IMR-90 (cell line): ENCODE measurements around the gene COL3A1. TPM values are rescaled to one million over a fixed set of nuclear protein-coding genes. Genes with fewer than 3 reads are reported as not detected.

ENCODE experiments used
- ATAC-seq: fragments of 200-7000 bp; cut with Tn5 transposase; 2 replicates; pipeline ENCODE4 v1.9.1; 2020; ENCODE audit warnings: low read depth, mild to moderate bottlenecking, moderate library complexity
- BruUV-seq: library from RNA; stranded (reverse); fragments of 400-500 nt; replicated peaks from 2 replicates; lab custom pipeline; 2021; lab: Mats Ljungman, UMichigan
- CTCF ChIA-PET: fragments of 300-600 bp; formaldehyde crosslinking; extraction: SDS; loops from one replicate; lab custom pipeline; 2021; ENCODE audit warnings: antibody characterized with exemption; lab: Yijun Ruan, JAX
- POLR2A ChIA-PET: fragments of 300-600 bp; sonication (Branson Sonifier 250); formaldehyde crosslinking; loops from one replicate; lab custom pipeline; 2022; ENCODE audit warnings: antibody characterized with exemption; ENCODE audit not compliant: unreplicated experiment; lab: Charles Lee
- DNase-seq: peaks from one replicate; pipeline ENCODE4 v3.0.0; 2013
- H2AFZ ChIP-seq: replicated peaks from 2 replicates; pipeline ENCODE3; 2013; ENCODE audit warnings: low read length, mild to moderate bottlenecking; ENCODE audit not compliant: poor library complexity
- H2AK5ac ChIP-seq: 2 replicates; pipeline ENCODE4 v1.6.1; 2013; ENCODE audit warnings: low read depth, low read length, inconsistent platforms
- H2AK9ac ChIP-seq: replicated peaks from 2 replicates; pipeline ENCODE3; 2013; ENCODE audit warnings: mild to moderate bottlenecking, low read depth, low read length, moderate library complexity; ENCODE audit not compliant: poor library complexity
- H2BK120ac ChIP-seq: 2 replicates; pipeline ENCODE4 v1.6.1; 2013; ENCODE audit warnings: low read depth, low read length, inconsistent platforms
- H2BK15ac ChIP-seq: 3 replicates; pipeline ENCODE4 v1.6.1; 2013; ENCODE audit warnings: low read depth, low read length, inconsistent platforms
- H2BK20ac ChIP-seq: 2 replicates; pipeline ENCODE4 v1.6.1; 2013; ENCODE audit warnings: low read depth, mild to moderate bottlenecking, inconsistent platforms, low read length, moderate library complexity
- H2BK5ac ChIP-seq: 2 replicates; pipeline ENCODE4 v1.6.1; 2013; ENCODE audit warnings: mild to moderate bottlenecking, low read depth, low read length, inconsistent platforms; ENCODE audit not compliant: poor library complexity, severe bottlenecking
- H3K14ac ChIP-seq: replicated peaks from 2 replicates; pipeline ENCODE4 v1.6.1; 2013; ENCODE audit warnings: low read depth, low read length, inconsistent platforms
- H3K18ac ChIP-seq: 2 replicates; pipeline ENCODE4 v1.6.1; 2013; ENCODE audit warnings: low read depth, low read length, control low read depth
- H3K23ac ChIP-seq: 2 replicates; pipeline ENCODE4 v1.6.1; 2013; ENCODE audit warnings: low read depth, low read length, inconsistent platforms
- H3K27ac ChIP-seq: 2 replicates; pipeline ENCODE4 v1.5.1; 2013; ENCODE audit warnings: mild to moderate bottlenecking, control low read depth, low read length; ENCODE audit not compliant: insufficient read depth
- H3K27me3 ChIP-seq: 2 replicates; pipeline ENCODE4 v1.6.1; 2013; ENCODE audit warnings: low read length; ENCODE audit not compliant: control insufficient read depth, insufficient read depth
- H3K36me3 ChIP-seq: 2 replicates; pipeline ENCODE4 v1.6.1; 2013; ENCODE audit warnings: low read length, mixed read lengths; ENCODE audit not compliant: control insufficient read depth, insufficient read depth
- H3K4ac ChIP-seq: 2 replicates; pipeline ENCODE4 v1.6.1; 2013; ENCODE audit warnings: low read depth, low read length, inconsistent platforms
- H3K4me1 ChIP-seq: 2 replicates; pipeline ENCODE4 v1.6.1; 2013; ENCODE audit warnings: low read length, mixed read lengths; ENCODE audit not compliant: control insufficient read depth, insufficient read depth
- H3K4me2 ChIP-seq: 2 replicates; pipeline ENCODE4 v1.6.1; 2013; ENCODE audit warnings: low read depth, mild to moderate bottlenecking, control low read depth, low read length, moderate library complexity
- H3K4me3 ChIP-seq: 2 replicates; pipeline ENCODE4 v1.5.1; 2013; ENCODE audit warnings: low read depth, mild to moderate bottlenecking, control low read depth, low read length, moderate library complexity; ENCODE audit not compliant: insufficient read depth
- H3K56ac ChIP-seq: 2 replicates; pipeline ENCODE4 v1.6.1; 2013; ENCODE audit warnings: low read length, inconsistent platforms; ENCODE audit not compliant: insufficient read depth; ENCODE audit errors: extremely low read depth
- H3K79me1 ChIP-seq, 2 experiments: 2 replicates each; pipeline ENCODE4 v1.6.1; 2013; ENCODE audit warnings: low read length in 2 of 2, inconsistent platforms in 1 of 2, low read depth in 1 of 2
- H3K9ac ChIP-seq: 2 replicates; pipeline ENCODE4 v1.6.1; 2013; ENCODE audit warnings: low read depth, low read length, control low read depth
- H3K9me1 ChIP-seq: 2 replicates; pipeline ENCODE4 v1.6.1; 2013; ENCODE audit warnings: low read length, inconsistent platforms; ENCODE audit not compliant: insufficient read depth
- H3K9me3 ChIP-seq: 2 replicates; pipeline ENCODE4 v1.6.1; 2013; ENCODE audit warnings: low read length; ENCODE audit not compliant: control insufficient read depth, insufficient read depth
- H4K20me1 ChIP-seq: 2 replicates; pipeline ENCODE4 v1.6.1; 2013; ENCODE audit warnings: low read length, inconsistent platforms; ENCODE audit not compliant: insufficient read depth
- H4K5ac ChIP-seq: 2 replicates; pipeline ENCODE4 v1.6.1; 2013; ENCODE audit warnings: mild to moderate bottlenecking, low read depth, low read length, control low read depth
- H4K8ac ChIP-seq, 2 experiments: 2 replicates each; pipeline ENCODE4 v1.6.1; 2013; ENCODE audit warnings: low read depth in 2 of 2, low read length in 2 of 2, control low read depth in 1 of 2, inconsistent platforms in 1 of 2
- H4K91ac ChIP-seq: 2 replicates; pipeline ENCODE4 v1.6.1; 2013; ENCODE audit warnings: low read depth, low read length, inconsistent platforms; ENCODE audit not compliant: insufficient read depth
- BHLHE40 ChIP-seq: fragments of 150-350 bp; IDR thresholded peaks from 2 replicates; pipeline ENCODE4 v1.6.1; 2016; ENCODE audit warnings: mild to moderate bottlenecking, low read depth, low read length
- CEBPB ChIP-seq: IDR thresholded peaks from 2 replicates; pipeline ENCODE4 v1.6.1; 2012; ENCODE audit warnings: low read depth, low read length, improper control_type of control experiment
- CHD1 ChIP-seq: IDR thresholded peaks from 2 replicates; pipeline ENCODE4 v1.6.1; 2012; ENCODE audit warnings: low read depth, low read length, improper control_type of control experiment
- FOS ChIP-seq: fragments of 150-350 bp; IDR thresholded peaks from 2 replicates; pipeline ENCODE4 v1.6.1; 2016; ENCODE audit warnings: low read depth, low read length
- MAFK ChIP-seq: IDR thresholded peaks from 2 replicates; pipeline ENCODE4 v1.6.1; 2012; ENCODE audit warnings: low read depth, low read length, improper control_type of control experiment
- MAZ ChIP-seq: IDR thresholded peaks from 2 replicates; pipeline ENCODE4 v1.6.1; 2012; ENCODE audit warnings: low read depth, mild to moderate bottlenecking, low read length, improper control_type of control experiment, moderate library complexity, borderline replicate concordance
- MXI1 ChIP-seq: IDR thresholded peaks from 2 replicates; pipeline ENCODE4 v1.6.1; 2012; ENCODE audit warnings: low read depth, mild to moderate bottlenecking, low read length, moderate library complexity, borderline replicate concordance
- NFE2L2 ChIP-seq: fragments of 150-350 bp; IDR thresholded peaks from 2 replicates; pipeline ENCODE4 v1.6.1; 2016; ENCODE audit warnings: low read depth, mild to moderate bottlenecking, low read length
- POLR2A ChIP-seq: IDR thresholded peaks from 2 replicates; pipeline ENCODE4 v1.6.1; 2012; ENCODE audit warnings: mild to moderate bottlenecking, low read depth, low read length
- RAD21 ChIP-seq: IDR thresholded peaks from 2 replicates; pipeline ENCODE4 v1.6.1; 2012; ENCODE audit warnings: low read length, improper control_type of control experiment
- RCOR1 ChIP-seq: IDR thresholded peaks from 2 replicates; pipeline ENCODE4 v1.6.1; 2012; ENCODE audit warnings: mild to moderate bottlenecking, low read length, improper control_type of control experiment; ENCODE audit not compliant: insufficient replicate concordance
- RFX5 ChIP-seq: IDR thresholded peaks from 2 replicates; pipeline ENCODE4 v1.8.0; 2012; ENCODE audit warnings: low read depth, mild to moderate bottlenecking, low read length, moderate library complexity
- SMC3 ChIP-seq: fragments of 150-350 bp; IDR thresholded peaks from 2 replicates; pipeline ENCODE4 v1.6.1; 2016; ENCODE audit warnings: low read depth, mild to moderate bottlenecking, antibody characterized with exemption, low read length, moderate library complexity
- WGBS, 2 experiments: methylation state at CpG; one replicate each; pipeline versions ENCODE4 v1.1.5 to v1.1.7; 2013; ENCODE audit warnings: missing lambda C conversion rate in 2 of 2; ENCODE audit not compliant: insufficient read length in 1 of 2; ENCODE audit errors: extremely low coverage in 2 of 2; 5-methylcytosine and 5-hydroxymethylcytosine counted together
- dilution Hi-C: fragments of 300-500 bp; cut with HindIII; formaldehyde crosslinking; loops from one replicate; pipeline ENCODE4 v1.14.3; 2018; ENCODE audit warnings: low sequenced_read_pairs; ENCODE audit not compliant: unreplicated experiment
- in situ Hi-C: fragments of 300-500 bp; cut with MboI; formaldehyde crosslinking; loops from 3 replicates; pipeline ENCODE4 v1.14.3; 2019; ENCODE audit warnings: low sequenced_read_pairs, inconsistent platforms, mixed read lengths
- intact Hi-C: fragments of 100-400 bp; cut with micrococcal nuclease; formaldehyde crosslinking; loops from 2 replicates; pipeline ENCODE4 v1.10.0; 2022
- polyA plus RNA-seq, 3 experiments: library from polyadenylated mRNA; depleted of rRNA; stranded (reverse); fragments of >200 nt; gene quantifications; 2 replicates each; pipeline ENCODE4 v1.2.3, GENCODE V29; 2012; ENCODE audit warnings: low replicate concordance in 1 of 3
- total RNA-seq: library from RNA; depleted of rRNA; stranded (reverse); fragments of >200 nt; gene quantifications from 2 replicates; pipeline ENCODE4 v1.2.3, GENCODE V29; 2012
- TF ChIP-seq, protein P1 (sequence below): fragments of 150-350 bp; IDR thresholded peaks from 2 replicates; pipeline ENCODE4 v1.6.1; 2016; ENCODE audit warnings: low read depth, mild to moderate bottlenecking, low read length, moderate library complexity, borderline replicate concordance
- TF ChIP-seq, protein P2 (sequence below): conservative IDR thresholded peaks from 2 replicates; pipeline ENCODE4 v1.5.1; 2012; ENCODE audit warnings: mild to moderate bottlenecking, low read depth, low read length, improper control_type of control experiment
- TF ChIP-seq, protein P3 (sequence below): fragments of 150-350 bp; IDR thresholded peaks from 2 replicates; pipeline ENCODE4 v1.6.1; 2017; ENCODE audit warnings: mild to moderate bottlenecking, antibody characterized with exemption, low read length, low read depth

The COL3A1 gene
- total and polyA plus RNA-seq, 2 of the 4 experiments (the other 2 are of a cell fraction): 402 to 408 TPM

DNA sequence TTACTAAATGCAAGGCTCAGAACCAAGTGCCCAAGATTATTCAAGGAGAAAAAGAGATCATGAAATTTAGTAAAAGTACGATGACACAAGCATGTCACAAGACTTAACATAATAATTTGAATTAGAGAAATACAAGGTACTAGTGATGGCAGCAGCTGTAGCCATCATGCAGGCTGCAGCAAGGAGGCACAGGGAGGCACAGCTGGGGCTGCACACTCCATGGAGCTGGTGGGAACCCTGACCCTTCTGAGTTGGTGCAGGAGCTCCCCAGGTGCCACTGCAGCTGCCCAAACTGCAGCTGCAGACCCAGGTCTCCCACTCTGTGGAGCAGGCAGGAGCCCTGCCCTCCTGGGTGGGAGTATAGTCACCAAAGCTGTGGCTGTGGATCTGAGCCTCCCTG, 46.0 kb downstream of the COL3A1 start:
- H3K27ac ChIP-seq: 0 out of 2 replicates have a peak overlapping the region, but pooled peaks have one; percentile 26
- no peak overlapping the region for H3K23ac ChIP-seq
- H3K4me3 ChIP-seq: no peak overlapping the region
- no peak overlapping the region for H4K5ac ChIP-seq
- H2AK9ac ChIP-seq: peak overlapping the region; percentile 13
- no peak for DNase-seq
- H3K79me1 ChIP-seq: peaks cover 0 to 5% of the 10 kb centered on the region in 2 experiments; a peak in 1 of 4 replicates
- H2BK15ac ChIP-seq: peak overlapping the region; percentile 18; the same call in 1 of the 3 replicates
- no peaks in the 10 kb centered on the region for H3K9me3 ChIP-seq
- no CpG with 5 or more reads among the region's 1 CpG for WGBS, 2 experiments
- H2BK5ac ChIP-seq: peak overlapping the region; percentile 73
- POLR2A ChIA-PET: no interaction called here
- no peak; the same call in 1 of the 2 replicates for ATAC-seq
- H3K4me1 ChIP-seq: peaks cover 12% of the 10 kb centered on the region
- H3K9ac ChIP-seq: no peak overlapping the region
- peaks cover 2% of the 10 kb centered on the region; the same call in 1 of the 2 replicates for H3K9me1 ChIP-seq
- no peaks in the 10 kb centered on the region for H4K20me1 ChIP-seq
- no peaks in the 10 kb centered on the region for H3K27me3 ChIP-seq
- intact Hi-C loops: no loop called here
- H2AK5ac ChIP-seq: peak overlapping the region; percentile 39; the same call in 1 of the 2 replicates
- dilution Hi-C loops: no loop called here
- no peak overlapping the region for H2AFZ ChIP-seq
- no peak overlapping the region for H2BK20ac ChIP-seq
- in situ Hi-C loops: no loop called here
- no peak overlapping the region for H3K18ac ChIP-seq
- H3K4ac ChIP-seq: peak overlapping the region; percentile 46
- no peak overlapping the region for H3K14ac ChIP-seq
- H4K8ac ChIP-seq: no peak overlapping the region
- no TSS peak for BruUV-seq
- peak overlapping the region; percentile 21 for H2BK120ac ChIP-seq
- 0 out of 2 replicates have a peak overlapping the region, but pooled peaks have one; percentile 9 for H4K91ac ChIP-seq
- no peak overlapping the region for H3K4me2 ChIP-seq
- TF ChIP-seq CHD1 (no peak), MXI1 (no peak), RFX5 (no peak), BHLHE40 (no peak), NFE2L2 (no peak), MAFK (no peak), POLR2A (no peak), RAD21 (no peak), MAZ (no peak), RCOR1 (no peak), FOS (no peak), SMC3 (no peak), CEBPB (no peak)
- TF ChIP-seq, protein P1, sequence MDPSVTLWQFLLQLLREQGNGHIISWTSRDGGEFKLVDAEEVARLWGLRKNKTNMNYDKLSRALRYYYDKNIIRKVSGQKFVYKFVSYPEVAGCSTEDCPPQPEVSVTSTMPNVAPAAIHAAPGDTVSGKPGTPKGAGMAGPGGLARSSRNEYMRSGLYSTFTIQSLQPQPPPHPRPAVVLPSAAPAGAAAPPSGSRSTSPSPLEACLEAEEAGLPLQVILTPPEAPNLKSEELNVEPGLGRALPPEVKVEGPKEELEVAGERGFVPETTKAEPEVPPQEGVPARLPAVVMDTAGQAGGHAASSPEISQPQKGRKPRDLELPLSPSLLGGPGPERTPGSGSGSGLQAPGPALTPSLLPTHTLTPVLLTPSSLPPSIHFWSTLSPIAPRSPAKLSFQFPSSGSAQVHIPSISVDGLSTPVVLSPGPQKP: no peak
- TF ChIP-seq, protein P2, sequence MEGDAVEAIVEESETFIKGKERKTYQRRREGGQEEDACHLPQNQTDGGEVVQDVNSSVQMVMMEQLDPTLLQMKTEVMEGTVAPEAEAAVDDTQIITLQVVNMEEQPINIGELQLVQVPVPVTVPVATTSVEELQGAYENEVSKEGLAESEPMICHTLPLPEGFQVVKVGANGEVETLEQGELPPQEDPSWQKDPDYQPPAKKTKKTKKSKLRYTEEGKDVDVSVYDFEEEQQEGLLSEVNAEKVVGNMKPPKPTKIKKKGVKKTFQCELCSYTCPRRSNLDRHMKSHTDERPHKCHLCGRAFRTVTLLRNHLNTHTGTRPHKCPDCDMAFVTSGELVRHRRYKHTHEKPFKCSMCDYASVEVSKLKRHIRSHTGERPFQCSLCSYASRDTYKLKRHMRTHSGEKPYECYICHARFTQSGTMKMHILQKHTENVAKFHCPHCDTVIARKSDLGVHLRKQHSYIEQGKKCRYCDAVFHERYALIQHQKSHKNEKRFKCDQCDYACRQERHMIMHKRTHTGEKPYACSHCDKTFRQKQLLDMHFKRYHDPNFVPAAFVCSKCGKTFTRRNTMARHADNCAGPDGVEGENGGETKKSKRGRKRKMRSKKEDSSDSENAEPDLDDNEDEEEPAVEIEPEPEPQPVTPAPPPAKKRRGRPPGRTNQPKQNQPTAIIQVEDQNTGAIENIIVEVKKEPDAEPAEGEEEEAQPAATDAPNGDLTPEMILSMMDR: no peak
- TF ChIP-seq, protein P3, sequence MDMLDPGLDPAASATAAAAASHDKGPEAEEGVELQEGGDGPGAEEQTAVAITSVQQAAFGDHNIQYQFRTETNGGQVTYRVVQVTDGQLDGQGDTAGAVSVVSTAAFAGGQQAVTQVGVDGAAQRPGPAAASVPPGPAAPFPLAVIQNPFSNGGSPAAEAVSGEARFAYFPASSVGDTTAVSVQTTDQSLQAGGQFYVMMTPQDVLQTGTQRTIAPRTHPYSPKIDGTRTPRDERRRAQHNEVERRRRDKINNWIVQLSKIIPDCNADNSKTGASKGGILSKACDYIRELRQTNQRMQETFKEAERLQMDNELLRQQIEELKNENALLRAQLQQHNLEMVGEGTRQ: no peak
- no peak overlapping the region for H3K56ac ChIP-seq
- H3K36me3 ChIP-seq: no peaks in the 10 kb centered on the region
- CTCF ChIA-PET: interaction anchor here (0.6 kb wide), 1 partner anchor 172 kb away, joined by 3 read pairs; no protein-coding TSS in a partner anchor
